Naive B cell (primary cell): ENCODE data around the gene KLHL36. TPM values are rescaled to one million over a fixed set of nuclear protein-coding genes. Genes with fewer than 3 reads are reported as not detected.

ENCODE experiments used
- ATAC-seq, 2 donors: fragments of 150-1000 bp; cut with Tn5 transposase; 2 replicates each; pipeline ENCODE4 v1.10.0; 2021; ENCODE audit warnings: low read depth in 2 of 2, mild to moderate bottlenecking in 2 of 2, moderate library complexity in 2 of 2
- DNase-seq: peaks from one replicate; pipeline ENCODE4 v3.0.0; 2022
- H3K27ac Mint-ChIP-seq, 6 donors: one replicate each; pipeline ENCODE4 v1.8.0; 2020 to 2022; ENCODE audit warnings: mild to moderate bottlenecking in 6 of 6, mixed read lengths in 6 of 6, moderate library complexity in 5 of 6, inconsistent platforms in 2 of 6
- H3K27me3 Mint-ChIP-seq, 3 donors: one replicate each; pipeline ENCODE4 v1.8.0; 2021 to 2022; ENCODE audit warnings: mixed read lengths in 3 of 3, mild to moderate bottlenecking in 1 of 3
- H3K36me3 Mint-ChIP-seq, 2 donors: one replicate each; pipeline ENCODE4 v1.8.0; 2020 to 2022; ENCODE audit warnings: mixed read lengths in 2 of 2, inconsistent platforms in 1 of 2, mild to moderate bottlenecking in 1 of 2
- H3K4me1 Mint-ChIP-seq, 3 donors: one replicate each; pipeline ENCODE4 v1.8.0; 2020 to 2022; ENCODE audit warnings: mixed read lengths in 3 of 3, inconsistent platforms in 1 of 3, mild to moderate bottlenecking in 1 of 3, moderate library complexity in 1 of 3
- H3K4me3 Mint-ChIP-seq, 8 donors: one replicate each; pipeline ENCODE4 v1.8.0; 2020 to 2022; ENCODE audit warnings: mild to moderate bottlenecking in 8 of 8, mixed read lengths in 8 of 8, moderate library complexity in 8 of 8, inconsistent platforms in 2 of 8
- H3K9me3 Mint-ChIP-seq, 7 donors: one replicate each; pipeline ENCODE4 v1.8.0; 2020 to 2022; ENCODE audit warnings: mixed read lengths in 7 of 7, mild to moderate bottlenecking in 5 of 7, inconsistent platforms in 2 of 7, moderate library complexity in 1 of 7
- polyA plus RNA-seq, 6 donors: library from polyadenylated mRNA; unstranded; fragments of 300-500 nt; fragmentation: Illumina TruSeq; gene quantifications; one replicate each; pipeline ENCODE4 v1.2.3, GENCODE V29; 2021; ENCODE audit warnings: low read depth in 6 of 6

Gene KLHL36
- polyA plus RNA-seq, 6 donors from 2014 or later = 29.7 to 40.3 (median 37.5) TPM

DNA sequence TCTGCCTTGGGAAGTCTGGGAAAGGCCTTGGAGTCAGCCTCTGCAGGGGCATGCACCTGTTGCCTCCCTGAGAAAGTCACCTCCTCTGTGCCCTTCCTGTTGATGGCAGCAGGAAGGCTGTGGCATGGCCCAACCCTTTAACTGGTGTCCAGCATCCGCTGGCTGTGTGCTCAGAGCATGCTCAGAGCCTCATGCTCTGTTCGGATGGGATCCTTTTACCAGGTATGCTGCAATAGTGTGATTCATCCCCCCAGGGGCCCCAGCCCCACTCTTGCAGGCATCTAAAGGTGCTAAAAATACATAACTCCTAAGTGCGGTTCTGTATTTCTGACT, 24.9 kb downstream of the KLHL36 start:
- DNase-seq = no peak
- Mint-ChIP-seq H3K27me3 (no peaks in the 10 kb centered on the region), H3K4me1 (peaks cover 13 to 26% (median 17%) of the 10 kb centered on the region in 3 donors)

DNA sequence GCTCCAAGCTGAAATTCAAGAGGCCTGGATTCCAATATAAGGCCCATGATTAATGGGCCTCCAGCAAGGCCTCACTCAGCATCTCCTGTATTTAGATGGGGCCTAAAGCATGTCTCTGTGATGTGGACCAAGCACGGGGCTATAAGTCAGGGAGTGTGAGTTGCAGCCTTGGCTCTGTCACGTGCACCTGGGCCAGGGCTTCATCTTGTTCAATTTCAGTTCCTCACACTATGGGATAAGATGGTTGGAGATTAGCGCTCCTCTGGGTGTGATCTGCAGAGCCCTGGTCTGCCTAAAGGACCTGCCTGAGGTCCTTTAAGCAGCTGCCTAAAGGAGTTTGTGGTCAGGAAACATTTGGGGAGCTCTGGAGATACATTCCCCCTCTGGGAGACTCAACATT, 25.2 kb downstream of the KLHL36 start:
- Mint-ChIP-seq H3K27ac (peak overlapping the region in 1 of 6 donors; percentile 62), H3K27me3 (no peaks in the 10 kb centered on the region), H3K4me3 (no peak overlapping the region), H3K4me1 (peaks cover 13 to 25% (median 17%) of the 10 kb centered on the region in 3 donors), H3K36me3 (no peaks in the 10 kb centered on the region), H3K9me3 (no peaks in the 10 kb centered on the region)
- ATAC-seq (peak in 1 of 2 donors; percentile 45), DNase-seq (no peak)

More for the DNA sequence above, 24.9 kb downstream of the KLHL36 start:
- Mint-ChIP-seq H3K27ac (no peak overlapping the region), H3K4me3 (peak overlapping the region in 1 of 8 donors; percentile 12), H3K9me3 (no peaks in the 10 kb centered on the region), H3K36me3 (no peaks in the 10 kb centered on the region)
- ATAC-seq = no peak

DNA sequence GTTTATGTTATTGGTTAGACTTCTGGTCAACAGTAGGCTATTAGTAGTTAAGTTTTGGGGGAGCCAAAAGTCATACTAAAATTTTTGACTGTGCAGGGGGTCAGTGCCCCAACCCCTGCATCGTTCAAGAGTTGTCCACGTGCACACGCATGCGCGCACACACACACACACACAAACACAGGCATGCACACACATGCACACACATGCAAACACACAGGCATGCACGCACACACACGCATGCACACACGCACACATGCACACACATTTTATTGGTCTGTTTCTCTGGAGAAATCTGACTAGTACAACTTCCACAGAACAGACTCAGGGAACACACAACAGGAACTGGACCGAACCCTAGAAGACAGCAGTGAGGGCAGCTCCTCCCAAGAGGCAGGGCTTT, 27.1 kb downstream of the KLHL36 start:
- no peak overlapping the region for H3K4me3 Mint-ChIP-seq
- H3K9me3 Mint-ChIP-seq = no peaks in the 10 kb centered on the region
- no peaks in the 10 kb centered on the region for H3K36me3 Mint-ChIP-seq
- no peak overlapping the region for H3K27ac Mint-ChIP-seq
- no peak for DNase-seq
- H3K4me1 Mint-ChIP-seq = peaks cover 13 to 24% (median 17%) of the 10 kb centered on the region in 3 donors
- ATAC-seq = no peak
- peaks cover 0 to 8% (median 0%) of the 10 kb centered on the region in 3 donors for H3K27me3 Mint-ChIP-seq

DNA sequence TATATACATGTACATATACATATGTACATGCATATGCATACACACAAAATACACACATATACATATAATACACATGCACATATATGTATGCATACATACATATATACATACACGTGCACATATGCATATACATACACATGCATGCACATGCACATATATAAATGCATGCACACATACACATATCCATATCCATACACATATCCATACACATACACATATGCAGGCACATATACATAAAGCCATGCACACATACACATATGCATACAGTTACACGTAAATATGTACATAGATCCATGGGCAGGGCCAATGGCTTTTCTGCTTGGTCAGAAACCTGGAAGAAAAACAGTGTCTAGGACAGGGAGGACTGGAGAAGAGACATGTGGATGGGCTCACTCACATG, 27.6 kb downstream of the KLHL36 start:
- Mint-ChIP-seq H3K4me1 (peaks cover 13 to 24% (median 17%) of the 10 kb centered on the region in 3 donors), H3K27me3 (peaks cover 0 to 12% (median 0%) of the 10 kb centered on the region in 3 donors), H3K27ac (no peak overlapping the region), H3K4me3 (no peak overlapping the region), H3K9me3 (no peaks in the 10 kb centered on the region), H3K36me3 (no peaks in the 10 kb centered on the region)
- ATAC-seq = no peak
- no peak for DNase-seq

DNA sequence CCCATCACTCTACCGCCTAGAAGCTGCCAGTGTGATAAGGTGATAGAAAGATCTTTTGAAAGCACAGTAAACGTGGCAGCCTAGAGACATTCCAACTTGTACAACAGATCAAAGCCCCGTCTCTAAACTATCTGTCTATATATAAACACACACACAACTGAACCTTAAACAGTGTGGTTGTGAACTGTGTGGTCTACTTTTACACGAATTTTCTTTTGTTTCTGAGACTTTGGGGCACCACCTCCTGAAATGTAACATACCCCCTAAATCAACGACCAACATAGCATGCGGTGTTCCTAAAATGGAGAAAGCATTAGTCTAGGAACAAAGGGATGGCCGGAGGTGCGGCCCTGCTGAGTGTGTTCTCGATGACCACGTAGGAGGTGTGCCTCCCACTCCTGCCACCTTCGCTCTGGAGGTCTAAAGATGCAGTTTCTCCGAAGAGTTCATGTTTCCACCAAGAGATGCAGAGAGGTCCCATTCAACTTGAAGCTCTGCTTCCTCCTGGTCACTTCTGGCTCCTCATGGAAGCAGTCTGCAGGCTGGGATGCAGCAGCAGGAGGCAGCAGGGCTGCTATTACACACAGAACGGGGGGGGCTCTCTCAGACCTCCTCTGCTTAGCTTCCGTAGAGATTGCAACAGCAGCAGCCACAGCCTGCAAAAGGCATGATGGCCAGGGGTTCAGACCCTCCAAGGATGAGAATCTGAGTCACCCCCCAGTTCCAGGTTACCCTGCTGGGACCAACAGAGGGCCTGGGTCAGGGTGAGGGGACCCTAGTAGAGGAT, 28.9 kb downstream of the KLHL36 start:
- no peak overlapping the region for H3K27ac Mint-ChIP-seq
- no peaks in the 10 kb centered on the region for H3K36me3 Mint-ChIP-seq
- DNase-seq = no peak
- peaks cover 5 to 17% (median 12%) of the 10 kb centered on the region in 3 donors for H3K4me1 Mint-ChIP-seq
- H3K27me3 Mint-ChIP-seq = peaks cover 0 to 20% (median 0%) of the 10 kb centered on the region in 3 donors
- H3K4me3 Mint-ChIP-seq = no peak overlapping the region
- H3K9me3 Mint-ChIP-seq = no peaks in the 10 kb centered on the region
- no peak for ATAC-seq

DNA sequence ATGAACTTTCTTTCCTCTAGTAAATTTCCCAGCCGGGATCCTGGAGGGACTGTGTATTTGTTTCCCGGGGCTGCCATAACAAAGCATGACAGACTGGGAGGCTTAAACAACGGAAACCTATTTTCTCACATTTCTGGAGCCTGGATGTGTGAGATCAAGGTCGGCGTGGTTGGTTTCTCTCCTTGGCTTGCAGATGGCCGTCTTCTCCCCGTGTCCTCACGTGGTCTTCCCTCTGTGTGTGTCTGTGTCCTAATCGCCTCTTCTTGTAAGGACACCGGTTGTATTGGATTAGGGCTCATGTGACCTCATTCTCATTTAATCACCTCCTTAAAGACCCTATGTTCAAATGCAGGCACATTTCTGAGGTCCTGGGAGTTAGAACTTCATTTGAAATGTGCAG, 29.5 kb downstream of the KLHL36 start:
- H3K4me3 Mint-ChIP-seq = no peak overlapping the region
- no peaks in the 10 kb centered on the region for H3K36me3 Mint-ChIP-seq
- no peak for ATAC-seq
- H3K27me3 Mint-ChIP-seq = peaks cover 0 to 23% (median 0%) of the 10 kb centered on the region in 3 donors
- H3K4me1 Mint-ChIP-seq = peaks cover 4 to 10% (median 9%) of the 10 kb centered on the region in 3 donors
- DNase-seq = no peak
- H3K9me3 Mint-ChIP-seq = no peaks in the 10 kb centered on the region
- H3K27ac Mint-ChIP-seq = no peak overlapping the region

DNA sequence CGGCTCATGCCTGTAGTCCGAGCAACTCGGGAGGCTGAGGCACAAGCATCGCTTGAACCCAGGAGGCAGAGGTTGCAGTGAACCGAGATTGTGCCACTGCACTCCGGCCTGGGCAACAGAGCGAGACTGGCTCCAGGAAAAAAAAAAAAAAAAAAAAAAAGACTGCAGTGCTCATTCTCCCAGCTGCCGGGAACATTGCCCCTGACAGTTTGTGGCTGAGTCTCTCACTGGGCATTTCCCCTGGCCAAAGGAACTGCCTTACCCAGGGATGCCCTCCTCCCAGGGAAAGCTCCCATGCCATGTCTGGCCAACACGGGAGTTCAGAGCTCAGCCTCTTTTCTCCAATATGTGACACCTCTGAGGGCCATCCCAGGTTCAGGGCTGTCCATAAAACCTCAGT, 30.2 kb downstream of the KLHL36 start:
- Mint-ChIP-seq H3K4me1 (peaks cover 2 to 5% (median 2%) of the 10 kb centered on the region in 3 donors), H3K4me3 (no peak overlapping the region), H3K27ac (peak overlapping the region in 1 of 6 donors; percentile 59), H3K9me3 (no peaks in the 10 kb centered on the region), H3K36me3 (no peaks in the 10 kb centered on the region), H3K27me3 (peaks cover 0 to 23% (median 0%) of the 10 kb centered on the region in 3 donors)
- ATAC-seq (no peak), DNase-seq (no peak)

DNA sequence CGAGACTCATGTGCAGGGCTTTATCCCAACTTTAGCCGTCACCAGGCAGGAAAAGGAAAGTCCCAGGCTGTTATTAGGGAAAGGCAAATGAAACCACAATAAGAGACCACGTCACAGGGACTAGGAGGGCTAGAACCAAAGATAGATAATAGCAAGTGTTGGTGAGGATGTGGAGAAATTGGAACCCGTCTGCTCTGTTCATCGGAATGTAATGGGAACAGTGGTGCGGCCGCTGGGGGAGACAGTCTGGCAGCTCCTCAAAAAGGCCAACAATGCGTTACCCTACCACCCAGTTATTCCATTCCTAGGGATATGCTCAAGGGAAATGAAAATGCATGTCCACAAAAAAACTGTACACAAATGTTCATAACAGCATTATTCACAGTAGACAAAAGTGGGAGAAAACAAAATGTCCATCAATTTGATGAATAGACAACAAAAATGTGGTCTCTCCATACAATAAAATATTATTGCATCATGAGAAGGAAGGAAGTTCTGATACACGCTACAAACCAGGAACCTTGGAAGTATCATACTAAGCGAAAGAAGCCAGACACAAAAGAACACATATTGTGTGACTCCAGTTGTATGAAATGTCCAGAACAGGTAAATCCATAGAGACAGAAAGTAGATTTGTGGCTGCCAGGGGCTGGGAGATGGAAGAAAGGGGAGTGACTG, 32.0 kb downstream of the KLHL36 start:
- ATAC-seq (no peak), DNase-seq (no peak)
- H3K4me3 Mint-ChIP-seq = no peak overlapping the region
- peaks cover 0 to 35% (median 9%) of the 10 kb centered on the region in 3 donors for H3K27me3 Mint-ChIP-seq
- H3K4me1 Mint-ChIP-seq = no peaks in the 10 kb centered on the region
- peak overlapping the region in 1 of 6 donors; percentile 55 for H3K27ac Mint-ChIP-seq
- H3K36me3 Mint-ChIP-seq = no peaks in the 10 kb centered on the region
- H3K9me3 Mint-ChIP-seq = no peaks in the 10 kb centered on the region

DNA sequence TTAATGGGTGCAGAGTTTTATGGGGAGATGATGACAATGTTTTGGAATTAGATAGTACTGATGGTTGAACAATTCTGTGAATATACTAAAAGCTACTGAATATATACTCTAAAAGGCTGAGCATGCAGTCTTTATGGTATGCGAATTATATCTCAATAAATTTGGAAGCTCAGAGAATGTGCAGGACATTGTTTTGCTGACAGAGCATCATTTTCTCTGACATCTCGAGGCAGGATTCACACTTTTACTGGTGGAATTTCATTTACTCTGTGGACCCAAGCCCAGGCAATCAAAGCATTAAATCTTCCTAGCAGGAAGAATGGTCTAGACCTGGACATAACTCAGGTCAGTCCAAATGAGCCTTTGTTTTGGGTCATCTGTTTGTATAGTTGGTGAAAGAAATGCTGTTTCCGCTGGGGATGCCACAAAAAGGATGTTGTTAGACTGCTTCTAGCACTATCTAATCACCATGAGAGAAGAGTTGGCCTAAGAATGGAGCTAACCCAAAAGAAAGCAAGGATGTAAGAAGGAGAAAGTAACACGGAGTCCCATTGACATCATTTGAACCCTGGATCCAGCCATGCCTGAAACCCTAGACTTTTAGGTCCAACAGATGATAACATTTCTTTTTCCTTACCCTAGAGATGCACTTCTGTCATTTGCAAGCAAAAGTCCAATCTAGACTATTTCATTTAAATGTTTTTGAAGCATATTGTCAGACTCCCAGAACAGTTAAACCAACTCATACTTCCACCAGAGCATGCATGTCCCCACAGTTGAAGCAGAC, 32.7 kb downstream of the KLHL36 start:
- no peak for ATAC-seq
- Mint-ChIP-seq H3K36me3 (no peaks in the 10 kb centered on the region), H3K4me1 (no peaks in the 10 kb centered on the region), H3K9me3 (no peaks in the 10 kb centered on the region), H3K27ac (no peak overlapping the region), H3K4me3 (no peak overlapping the region), H3K27me3 (peaks cover 0 to 35% (median 9%) of the 10 kb centered on the region in 3 donors)
- DNase-seq = no peak

DNA sequence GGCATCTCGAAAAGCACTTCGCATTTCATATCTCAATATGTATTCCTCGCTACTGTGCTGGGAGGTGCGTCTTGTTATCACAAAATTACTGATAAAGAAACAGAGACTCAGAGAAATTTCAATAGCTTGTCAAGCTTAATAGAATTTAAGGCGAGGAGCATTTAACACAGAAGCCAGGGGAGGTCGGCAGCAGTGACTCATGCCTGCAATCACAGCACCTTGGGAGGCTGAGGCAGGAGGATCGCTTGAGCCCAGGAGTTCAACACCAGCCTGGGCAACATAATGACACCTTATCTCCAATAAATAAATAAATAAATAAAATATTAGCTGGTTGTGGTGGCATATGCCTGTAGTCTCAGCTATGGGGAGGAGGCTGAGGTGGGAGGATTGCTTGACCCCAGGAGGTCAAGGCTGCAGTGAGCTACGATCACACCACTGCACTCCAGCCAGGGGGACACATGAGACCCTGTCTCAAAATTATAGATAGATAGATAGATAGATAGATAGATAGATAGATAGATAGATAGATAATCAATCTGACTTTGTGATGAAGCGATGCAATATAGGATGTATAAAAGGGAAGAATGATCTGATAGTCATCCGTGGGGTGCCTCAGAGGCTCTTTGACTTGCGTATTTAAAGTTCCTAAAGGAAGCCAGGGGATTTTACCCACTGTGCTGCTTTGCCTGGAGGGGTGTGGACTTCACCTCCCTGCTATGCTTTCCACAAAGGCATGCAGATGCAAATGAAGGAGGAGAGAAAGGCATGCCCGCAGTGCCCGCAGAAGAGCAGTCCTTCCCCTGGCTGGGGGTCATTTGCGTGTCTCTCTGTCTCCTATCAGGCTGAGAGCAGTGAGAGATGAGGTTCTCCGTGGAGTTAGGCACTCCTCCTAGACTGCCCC, 35.6 kb downstream of the KLHL36 start:
- H3K36me3 Mint-ChIP-seq = no peaks in the 10 kb centered on the region
- H3K4me3 Mint-ChIP-seq = no peak overlapping the region
- DNase-seq (no peak), ATAC-seq (no peak)
- peaks cover 20 to 24% (median 23%) of the 10 kb centered on the region in 3 donors for H3K4me1 Mint-ChIP-seq
- H3K9me3 Mint-ChIP-seq = peaks cover 0 to 1% (median 0%) of the 10 kb centered on the region in 7 donors
- H3K27me3 Mint-ChIP-seq = peaks cover 0 to 35% (median 9%) of the 10 kb centered on the region in 3 donors
- H3K27ac Mint-ChIP-seq = peak overlapping the region in 1 of 6 donors; percentile 11

DNA sequence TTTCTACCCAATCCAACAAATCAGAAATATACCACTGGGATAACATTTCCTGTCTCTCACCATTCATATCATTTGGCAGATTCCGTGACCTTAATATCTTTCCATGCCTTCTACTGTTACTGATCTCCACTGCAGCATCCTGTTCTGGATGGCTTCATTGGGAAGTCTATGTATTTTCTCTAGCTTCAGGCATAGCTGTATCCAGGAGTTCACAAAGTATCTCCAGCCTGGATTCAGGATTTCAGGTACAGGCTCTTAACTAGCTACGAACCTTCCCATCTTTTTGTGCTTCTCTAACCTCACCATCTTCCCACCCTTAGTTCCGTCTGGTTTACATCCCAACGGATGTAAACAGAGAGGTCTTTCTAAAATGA, 36.3 kb downstream of the KLHL36 start:
- peaks cover 0 to 35% (median 9%) of the 10 kb centered on the region in 3 donors for H3K27me3 Mint-ChIP-seq
- ATAC-seq (no peak), DNase-seq (no peak)
- peaks cover 0 to 1% (median 0%) of the 10 kb centered on the region in 7 donors for H3K9me3 Mint-ChIP-seq
- peaks cover 22 to 27% (median 25%) of the 10 kb centered on the region in 3 donors for H3K4me1 Mint-ChIP-seq
- H3K4me3 Mint-ChIP-seq = no peak overlapping the region
- H3K27ac Mint-ChIP-seq = peak overlapping the region in 1 of 6 donors; percentile 11
- H3K36me3 Mint-ChIP-seq = no peaks in the 10 kb centered on the region

DNA sequence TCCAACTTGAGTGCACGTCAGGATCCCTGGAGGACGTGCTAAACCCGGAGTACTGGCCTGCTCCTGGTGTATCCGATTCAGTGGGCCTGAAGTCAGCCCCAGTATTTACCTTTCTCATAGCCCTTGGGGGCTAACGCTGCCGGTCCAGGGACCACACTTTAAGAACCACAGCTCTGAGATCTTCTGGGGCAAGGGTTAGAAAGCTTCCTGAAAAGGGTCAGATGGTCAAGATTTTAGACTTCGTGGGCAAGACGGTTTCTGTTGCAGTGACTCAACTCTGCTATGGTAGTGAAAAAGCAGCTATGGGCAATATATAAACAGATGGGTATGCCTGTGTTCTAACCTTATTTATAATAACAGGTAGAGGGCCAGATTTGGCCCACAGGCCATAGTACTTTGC, 36.9 kb downstream of the KLHL36 start:
- H3K9me3 Mint-ChIP-seq = peaks cover 0 to 1% (median 0%) of the 10 kb centered on the region in 7 donors
- peaks cover 22 to 27% (median 25%) of the 10 kb centered on the region in 3 donors for H3K4me1 Mint-ChIP-seq
- H3K27ac Mint-ChIP-seq = no peak overlapping the region
- ATAC-seq (no peak), DNase-seq (no peak)
- H3K27me3 Mint-ChIP-seq = peaks cover 0 to 30% (median 9%) of the 10 kb centered on the region in 3 donors
- H3K4me3 Mint-ChIP-seq = no peak overlapping the region
- no peaks in the 10 kb centered on the region for H3K36me3 Mint-ChIP-seq
